GM23338 (cell line): ENCODE measurements around the gene NCF2.
A peak's percentile ranks its signal among the peaks of the same experiment; 100 is the strongest.

Experiments used
- CTCF ChIP-seq, 2 experiments: fragments of 200-600 bp in 1 of 2; sonication (generic) in 1 of 2; conservative IDR thresholded peaks; 2 replicates each; pipeline versions ENCODE4 v1.5.1 to v1.6.1; 2016 to 2017; ENCODE audit warnings: antibody characterized with exemption in 2 of 2, low read depth in 2 of 2, mild to moderate bottlenecking in 2 of 2, moderate library complexity in 1 of 2
- EZH2 ChIP-seq: fragments of 200-600 bp; sonication (generic); IDR thresholded peaks from one replicate; pipeline ENCODE4 v1.8.0; 2017; ENCODE audit warnings: antibody characterized with exemption, mild to moderate bottlenecking, low read depth; ENCODE audit not compliant: unreplicated experiment
- NANOG ChIP-seq: IDR thresholded peaks from 2 replicates; pipeline ENCODE4 v1.6.1; 2016; ENCODE audit warnings: antibody characterized with exemption, borderline replicate concordance

GRCh38 chr1:183622884-183623785, 32.9 kb upstream of the NCF2 start:
- TF ChIP-seq CTCF (conservative IDR thresholded peaks at IDR 0.05; ENCODE audit: low read depth in 2 of 2) (peak; percentile 97), NANOG (no peak), EZH2 (no peak)
